ENCODE results near the gene PSMA5. TPM values are rescaled to one million over a fixed set of nuclear protein-coding genes. Genes with fewer than 3 reads are reported as not detected.

PSMA5 gene
- total RNA-seq, 1 experiment from 2014 or later = 169 TPM

DNA sequence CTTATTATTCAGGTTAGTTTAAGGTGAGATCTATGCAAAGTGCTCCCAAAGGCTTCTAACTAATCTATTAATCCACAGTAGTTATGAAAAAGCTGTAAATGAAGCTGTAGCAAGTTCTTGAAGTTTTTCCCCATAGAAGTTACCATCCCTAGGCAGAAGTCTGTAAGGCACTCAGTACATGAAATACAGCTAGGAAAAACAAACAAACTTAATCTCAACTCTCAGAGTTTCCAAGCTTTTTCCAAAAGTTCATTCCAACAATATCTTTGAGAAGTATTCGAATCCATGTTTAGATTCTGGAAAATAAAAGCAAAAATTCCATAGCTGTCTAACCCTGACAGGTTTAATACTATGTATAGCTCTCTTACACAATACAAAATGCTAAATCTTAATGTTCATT lies 69.7 kb downstream of the PSMA5 start:
- POLR2A ChIA-PET = no interaction called here
- no peak for ATAC-seq

More for the DNA sequence above, 69.7 kb downstream of the PSMA5 start:
- no peaks in the 10 kb centered on the region for H3K27me3 ChIP-seq (ENCODE audit: insufficient read depth, low read length)
- RAD21 ChIA-PET (ENCODE audit: low non-redundant PET in 1 of 2, low total read pairs in 2 of 2, uncharacterized antibody in 2 of 2, unreplicated experiment in 2 of 2) = no interaction called here
- intact Hi-C loops (cut with micrococcal nuclease) = no loop called here
- no peaks in the 10 kb centered on the region for H4K20me1 ChIP-seq (ENCODE audit: insufficient read depth)
- TF ChIP-seq, protein P1, sequence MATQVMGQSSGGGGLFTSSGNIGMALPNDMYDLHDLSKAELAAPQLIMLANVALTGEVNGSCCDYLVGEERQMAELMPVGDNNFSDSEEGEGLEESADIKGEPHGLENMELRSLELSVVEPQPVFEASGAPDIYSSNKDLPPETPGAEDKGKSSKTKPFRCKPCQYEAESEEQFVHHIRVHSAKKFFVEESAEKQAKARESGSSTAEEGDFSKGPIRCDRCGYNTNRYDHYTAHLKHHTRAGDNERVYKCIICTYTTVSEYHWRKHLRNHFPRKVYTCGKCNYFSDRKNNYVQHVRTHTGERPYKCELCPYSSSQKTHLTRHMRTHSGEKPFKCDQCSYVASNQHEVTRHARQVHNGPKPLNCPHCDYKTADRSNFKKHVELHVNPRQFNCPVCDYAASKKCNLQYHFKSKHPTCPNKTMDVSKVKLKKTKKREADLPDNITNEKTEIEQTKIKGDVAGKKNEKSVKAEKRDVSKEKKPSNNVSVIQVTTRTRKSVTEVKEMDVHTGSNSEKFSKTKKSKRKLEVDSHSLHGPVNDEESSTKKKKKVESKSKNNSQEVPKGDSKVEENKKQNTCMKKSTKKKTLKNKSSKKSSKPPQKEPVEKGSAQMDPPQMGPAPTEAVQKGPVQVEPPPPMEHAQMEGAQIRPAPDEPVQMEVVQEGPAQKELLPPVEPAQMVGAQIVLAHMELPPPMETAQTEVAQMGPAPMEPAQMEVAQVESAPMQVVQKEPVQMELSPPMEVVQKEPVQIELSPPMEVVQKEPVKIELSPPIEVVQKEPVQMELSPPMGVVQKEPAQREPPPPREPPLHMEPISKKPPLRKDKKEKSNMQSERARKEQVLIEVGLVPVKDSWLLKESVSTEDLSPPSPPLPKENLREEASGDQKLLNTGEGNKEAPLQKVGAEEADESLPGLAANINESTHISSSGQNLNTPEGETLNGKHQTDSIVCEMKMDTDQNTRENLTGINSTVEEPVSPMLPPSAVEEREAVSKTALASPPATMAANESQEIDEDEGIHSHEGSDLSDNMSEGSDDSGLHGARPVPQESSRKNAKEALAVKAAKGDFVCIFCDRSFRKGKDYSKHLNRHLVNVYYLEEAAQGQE (IDR thresholded peaks at IDR 0.05; ENCODE audit: low read depth) = no peak
- TF ChIP-seq, protein P2, sequence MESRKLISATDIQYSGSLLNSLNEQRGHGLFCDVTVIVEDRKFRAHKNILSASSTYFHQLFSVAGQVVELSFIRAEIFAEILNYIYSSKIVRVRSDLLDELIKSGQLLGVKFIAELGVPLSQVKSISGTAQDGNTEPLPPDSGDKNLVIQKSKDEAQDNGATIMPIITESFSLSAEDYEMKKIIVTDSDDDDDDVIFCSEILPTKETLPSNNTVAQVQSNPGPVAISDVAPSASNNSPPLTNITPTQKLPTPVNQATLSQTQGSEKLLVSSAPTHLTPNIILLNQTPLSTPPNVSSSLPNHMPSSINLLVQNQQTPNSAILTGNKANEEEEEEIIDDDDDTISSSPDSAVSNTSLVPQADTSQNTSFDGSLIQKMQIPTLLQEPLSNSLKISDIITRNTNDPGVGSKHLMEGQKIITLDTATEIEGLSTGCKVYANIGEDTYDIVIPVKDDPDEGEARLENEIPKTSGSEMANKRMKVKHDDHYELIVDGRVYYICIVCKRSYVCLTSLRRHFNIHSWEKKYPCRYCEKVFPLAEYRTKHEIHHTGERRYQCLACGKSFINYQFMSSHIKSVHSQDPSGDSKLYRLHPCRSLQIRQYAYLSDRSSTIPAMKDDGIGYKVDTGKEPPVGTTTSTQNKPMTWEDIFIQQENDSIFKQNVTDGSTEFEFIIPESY (IDR thresholded peaks at IDR 0.05; ENCODE audit: extremely low read depth, insufficient replicate concordance, low read length) = no peak
- TF ChIP-seq EZH2 (IDR thresholded peaks at IDR 0.05) = no peak
- CTCF ChIA-PET = no interaction called here
- no peak overlapping the region for H3K9ac ChIP-seq (ENCODE audit: low read length)
- H3K79me2 ChIP-seq (ENCODE audit: insufficient read depth, low read length) = no peaks in the 10 kb centered on the region
- H3K36me3 ChIP-seq (ENCODE audit: control insufficient read depth in 1 of 2, insufficient read depth in 2 of 2, low read length in 2 of 2) = no peaks in the 10 kb centered on the region
- no peak for DNase-seq (ENCODE audit: low read depth, low spot score)
- H3K9me2 ChIP-seq (ENCODE audit: insufficient read depth) = no peaks in the 10 kb centered on the region
- no peak overlapping the region for H3K4me2 ChIP-seq (ENCODE audit: low read length)
- BruUV-seq (replicated peaks) = no TSS peak
- no peak overlapping the region for H2AFZ ChIP-seq (ENCODE audit: low read depth, low read length, poor library complexity, severe bottlenecking)
- H3K9me3 ChIP-seq (ENCODE audit: control insufficient read depth in 1 of 2, insufficient read depth in 1 of 2, low read depth in 1 of 2, low read length in 2 of 2) = no peaks in the 10 kb centered on the region
- peaks cover 0 to 3% of the 10 kb centered on the region in 2 experiments; a peak in 1 of 4 replicates for H3K4me1 ChIP-seq (ENCODE audit: control insufficient read depth in 1 of 2, insufficient read depth in 2 of 2, low read length in 2 of 2)
- no peak overlapping the region for H3K4me3 ChIP-seq (replicated peaks in 1 of 2; ENCODE audit: low read depth in 1 of 2, low read length in 2 of 2)
- no peak overlapping the region for H3K27ac ChIP-seq (ENCODE audit: low read depth, low read length)

Data from HCT116 (cell line).